Stimulated activated CD4-positive, alpha-beta T cell treated with anti-CD3 and anti-CD28 coated beads, Interleukin-1b, Interleukin-23, amount 100 ng/mL, for 48 hours (primary cell): ENCODE measurements around the gene KAZN.
A peak's percentile ranks its signal among the peaks of the same experiment; 100 is the strongest.
"Not testable (repeated sequence)": the region's sequence is repeated elsewhere in the genome, so short reads cannot be mapped to it uniquely, and the experiment has no call there.

Experiments
- DNase-seq: peaks from one replicate; pipeline ENCODE4 v3.0.0-alpha.2; 2020

KAZN gene

DNA sequence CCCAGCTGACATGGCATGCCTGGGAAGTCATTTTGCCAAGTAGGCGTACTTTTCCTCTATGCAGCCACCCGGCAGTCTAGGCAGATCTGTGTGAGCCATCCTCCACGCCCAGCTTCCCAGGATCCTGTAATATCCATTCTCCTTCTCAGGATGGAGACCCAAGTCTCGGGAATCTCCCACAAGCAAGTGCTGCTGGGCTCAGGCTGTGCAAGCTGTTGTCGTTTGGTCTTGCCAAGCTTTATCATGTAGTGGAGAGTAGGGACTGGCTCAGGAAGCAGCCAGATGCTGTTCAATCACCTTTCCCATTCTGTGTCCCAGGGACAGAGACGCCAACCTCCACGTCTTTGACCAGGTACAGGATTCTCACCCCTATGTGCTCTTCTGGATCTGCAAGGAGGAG is 363.9 kb downstream of the KAZN start:
- no peak for DNase-seq

- not testable (repeated sequence) for DNase-seq
These were observed 365.6 kb downstream of the KAZN start for GRCh38 chr1:14963791-14964710.

DNA sequence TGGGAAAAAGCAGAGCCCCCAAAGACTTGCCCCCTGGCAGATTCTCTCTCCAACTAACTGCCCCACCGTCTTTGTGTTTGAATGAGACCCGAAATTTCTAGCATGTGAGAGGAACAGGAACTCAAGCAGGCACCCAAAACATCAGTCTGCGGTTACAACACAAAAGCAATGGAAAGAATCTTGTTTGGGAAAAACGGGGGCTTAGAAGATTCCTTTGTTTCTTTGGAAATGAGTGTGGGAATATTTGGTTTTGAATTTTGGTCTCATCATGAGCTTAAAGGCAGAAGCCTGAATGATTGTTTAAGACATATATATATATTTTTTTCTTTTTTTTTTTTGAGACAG is 366.2 kb downstream of the KAZN start:
- DNase-seq: no peak

DNA sequence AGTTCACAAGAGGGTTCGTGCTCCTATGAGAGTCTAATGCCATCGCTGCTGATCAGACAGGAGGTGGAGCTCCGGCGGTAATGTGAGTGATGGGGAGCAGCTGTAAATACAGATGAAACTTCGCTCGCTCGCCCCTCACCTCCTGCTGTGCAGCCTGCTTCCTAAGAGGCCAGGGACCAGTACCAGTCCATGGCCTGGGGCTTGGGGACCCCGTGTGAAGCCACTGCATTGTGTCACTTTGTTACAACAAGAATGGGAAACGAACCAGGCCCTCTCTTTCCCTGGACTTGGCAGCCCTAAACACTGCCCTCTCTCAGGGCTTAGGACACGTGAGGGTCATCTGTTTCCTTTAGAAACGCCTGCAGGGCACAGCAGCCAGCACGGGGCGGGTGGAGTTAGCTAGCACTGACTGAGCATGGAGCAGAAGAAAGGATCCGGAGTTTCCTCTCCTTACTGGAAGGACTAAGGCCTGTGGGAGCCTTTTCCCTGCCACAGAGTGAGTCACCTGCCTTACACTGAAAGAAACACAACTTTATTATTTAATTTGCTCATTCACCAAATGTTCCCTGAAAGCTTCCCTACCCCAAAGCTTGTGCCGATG is 369.9 kb downstream of the KAZN start:
- no peak for DNase-seq

DNA sequence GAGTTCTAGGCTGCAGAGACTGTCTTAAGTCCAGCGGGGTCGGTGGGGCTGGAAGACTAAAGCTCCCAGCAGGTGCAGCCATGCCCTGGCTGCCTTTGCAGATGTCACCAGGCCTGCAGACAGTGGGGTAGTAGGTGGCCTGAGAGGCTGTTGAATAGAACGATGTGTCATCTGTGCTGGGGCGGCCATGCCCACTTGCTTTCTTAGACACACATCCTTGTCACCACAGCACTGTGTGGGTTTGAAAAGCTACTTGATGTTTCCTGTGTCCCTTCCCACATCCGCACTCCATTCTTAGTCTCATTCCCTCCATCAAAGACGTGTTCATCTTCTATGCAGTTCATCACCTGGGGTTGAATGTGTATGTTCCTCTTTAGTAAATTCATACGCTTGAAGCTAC is 370.5 kb downstream of the KAZN start:
- peak; percentile 53 for DNase-seq

DNA sequence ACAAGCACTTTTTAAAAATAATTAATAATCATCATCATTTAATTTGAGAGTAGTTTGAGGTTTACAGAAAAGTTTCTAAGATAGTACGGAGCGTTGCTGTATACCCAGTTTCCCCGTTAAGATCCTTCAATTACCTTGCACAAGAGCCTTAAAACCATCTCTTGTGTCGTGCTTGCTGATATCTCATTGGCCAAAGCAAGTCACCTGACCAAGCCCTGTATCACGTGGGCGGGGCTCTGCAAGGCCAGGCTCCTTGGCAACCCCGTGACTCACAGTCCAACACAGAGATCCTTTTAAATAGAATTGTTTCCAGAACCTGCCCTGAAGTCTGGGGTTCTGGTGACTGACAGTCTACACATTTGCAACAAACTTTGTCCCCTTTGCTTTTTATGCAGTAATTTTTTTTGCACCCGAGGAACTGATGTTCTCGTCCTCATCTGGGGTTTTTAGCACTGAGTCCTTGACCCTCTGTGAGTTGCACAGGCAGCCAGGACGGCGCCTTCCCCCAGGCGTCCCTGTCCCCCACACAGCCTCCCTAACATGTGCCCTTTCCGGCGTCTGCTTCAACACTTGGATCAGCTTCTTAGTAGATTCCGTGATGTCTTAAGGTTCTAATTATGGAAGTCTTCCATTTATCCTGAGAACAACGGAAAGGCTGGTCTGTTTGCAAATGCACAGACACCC is 371.8 kb downstream of the KAZN start:
- DNase-seq: peak; percentile 67

GRCh38 chr1:14970799-14971141 is 372.3 kb downstream of the KAZN start:
- no peak for DNase-seq

- no peak for DNase-seq
These were observed 372.7 kb downstream of the KAZN start for GRCh38 chr1:14971221-14971620.

DNA sequence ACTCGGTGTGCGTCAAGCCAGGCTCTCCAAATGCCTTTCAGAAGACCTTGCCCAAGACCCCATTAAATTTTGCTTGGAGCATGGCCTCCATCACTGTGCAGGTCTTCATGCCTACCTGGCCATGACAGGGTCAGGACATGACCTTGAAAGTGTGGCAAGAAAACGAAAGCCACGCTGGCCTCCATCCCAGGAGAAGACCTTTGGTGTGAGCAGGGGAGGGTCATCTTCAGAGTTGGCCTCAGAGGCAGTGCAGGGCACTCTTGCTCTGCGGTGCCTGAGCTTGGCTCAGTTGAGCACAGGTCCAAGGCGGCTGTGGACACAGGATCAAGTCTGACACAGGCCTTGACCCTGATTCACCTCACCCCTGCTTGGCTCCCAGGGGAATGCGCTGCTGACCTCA is 373.6 kb downstream of the KAZN start:
- no peak for DNase-seq

GRCh38 chr1:14973773-14974172 is 375.3 kb downstream of the KAZN start:
- no peak for DNase-seq

DNA sequence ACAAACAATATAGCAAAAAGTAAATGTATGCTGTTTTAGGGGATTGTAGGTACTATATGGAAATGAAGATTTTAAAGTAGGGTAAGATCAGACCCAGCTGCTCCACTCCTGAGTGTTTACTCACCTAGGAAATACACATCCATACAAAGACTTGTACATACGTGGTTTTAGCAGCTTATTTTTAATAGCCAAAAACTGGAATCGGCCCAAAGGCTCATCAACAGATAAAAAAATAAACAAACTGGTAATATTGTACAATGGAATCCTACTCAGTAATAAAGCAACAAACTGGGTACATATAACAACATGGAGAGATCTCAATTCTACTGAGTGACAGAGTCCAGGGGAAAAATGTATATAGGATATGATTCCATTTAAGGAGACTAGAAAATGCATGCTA is 375.9 kb downstream of the KAZN start:
- no peak for DNase-seq

GRCh38 chr1:14975119-14975518 is 376.6 kb downstream of the KAZN start:
- DNase-seq: no peak

- no peak for DNase-seq
These were observed 377.8 kb downstream of the KAZN start for GRCh38 chr1:14976256-14976655.

DNA sequence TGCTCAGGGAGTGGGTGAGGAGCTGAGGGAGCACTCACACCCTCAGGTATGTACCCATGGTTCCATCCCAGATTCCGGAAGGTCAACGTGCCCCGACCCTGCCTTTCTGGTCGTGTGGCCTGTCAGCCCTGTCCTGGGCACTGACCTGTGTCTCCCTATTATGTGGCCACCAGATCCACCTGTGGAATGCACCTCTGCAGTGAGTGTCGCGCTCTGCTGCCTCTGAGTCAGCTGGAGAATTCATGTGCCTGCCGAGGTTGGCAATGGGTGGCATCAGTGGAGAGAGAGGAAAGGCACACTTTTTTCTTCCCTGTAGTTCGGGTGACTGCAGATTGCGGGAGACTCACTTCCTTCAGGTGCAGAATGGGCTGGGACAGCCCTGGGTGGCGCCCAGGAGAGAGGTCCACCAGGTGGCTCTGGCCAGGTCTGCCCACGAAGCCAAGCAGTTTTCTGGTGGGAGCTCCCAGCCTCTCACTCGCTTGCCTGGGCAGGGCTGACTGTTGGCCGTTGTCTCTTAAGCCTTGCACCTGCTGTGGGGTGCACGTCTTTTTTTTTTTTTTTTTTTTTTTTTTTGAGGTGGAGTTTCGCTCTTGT is 378.9 kb downstream of the KAZN start:
- DNase-seq: no peak

- DNase-seq: no peak
These were observed 382.2 kb downstream of the KAZN start for GRCh38 chr1:14980621-14981218.

DNA sequence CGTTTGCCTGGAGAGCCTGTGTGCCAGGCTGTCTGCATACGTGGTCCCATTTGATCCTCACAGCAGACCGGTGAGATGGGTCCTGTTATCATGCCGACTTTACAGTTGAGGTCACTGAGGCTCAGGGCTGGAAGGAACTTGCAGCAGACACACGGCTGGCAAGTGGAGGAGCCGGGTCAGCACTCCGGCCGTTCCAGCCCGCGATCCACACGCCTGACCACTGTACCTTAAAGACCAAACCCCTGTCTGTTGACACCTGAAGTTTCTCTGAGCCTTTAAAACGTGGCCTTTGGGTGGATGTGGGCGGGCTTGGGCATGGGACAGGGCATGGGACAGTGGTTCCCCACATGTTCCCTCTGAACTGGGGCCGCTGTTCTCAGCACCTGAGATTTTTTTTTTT is 383.5 kb downstream of the KAZN start:
- no peak for DNase-seq

- no peak for DNase-seq
These were observed 384.8 kb downstream of the KAZN start for GRCh38 chr1:14983277-14983676.

DNA sequence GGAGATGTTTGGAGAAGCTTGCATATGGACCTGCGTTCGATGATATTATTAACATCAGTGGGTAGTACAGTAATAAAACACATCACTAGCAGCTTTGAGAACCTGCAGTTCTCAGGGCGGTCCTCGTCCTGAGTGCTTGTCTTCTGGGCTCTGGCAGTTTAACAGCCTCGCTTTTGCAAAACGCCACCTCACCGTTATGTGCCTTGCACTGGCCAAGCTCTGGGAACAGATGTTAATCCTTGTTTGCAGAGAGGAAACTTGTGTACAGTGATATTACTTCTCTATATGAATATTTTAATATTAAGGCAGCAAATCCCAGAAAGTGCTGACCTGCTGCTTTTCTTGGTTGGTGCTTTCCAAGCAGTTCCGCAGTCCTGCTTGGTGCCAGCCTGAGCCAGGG is 387.7 kb downstream of the KAZN start:
- DNase-seq: no peak

DNA sequence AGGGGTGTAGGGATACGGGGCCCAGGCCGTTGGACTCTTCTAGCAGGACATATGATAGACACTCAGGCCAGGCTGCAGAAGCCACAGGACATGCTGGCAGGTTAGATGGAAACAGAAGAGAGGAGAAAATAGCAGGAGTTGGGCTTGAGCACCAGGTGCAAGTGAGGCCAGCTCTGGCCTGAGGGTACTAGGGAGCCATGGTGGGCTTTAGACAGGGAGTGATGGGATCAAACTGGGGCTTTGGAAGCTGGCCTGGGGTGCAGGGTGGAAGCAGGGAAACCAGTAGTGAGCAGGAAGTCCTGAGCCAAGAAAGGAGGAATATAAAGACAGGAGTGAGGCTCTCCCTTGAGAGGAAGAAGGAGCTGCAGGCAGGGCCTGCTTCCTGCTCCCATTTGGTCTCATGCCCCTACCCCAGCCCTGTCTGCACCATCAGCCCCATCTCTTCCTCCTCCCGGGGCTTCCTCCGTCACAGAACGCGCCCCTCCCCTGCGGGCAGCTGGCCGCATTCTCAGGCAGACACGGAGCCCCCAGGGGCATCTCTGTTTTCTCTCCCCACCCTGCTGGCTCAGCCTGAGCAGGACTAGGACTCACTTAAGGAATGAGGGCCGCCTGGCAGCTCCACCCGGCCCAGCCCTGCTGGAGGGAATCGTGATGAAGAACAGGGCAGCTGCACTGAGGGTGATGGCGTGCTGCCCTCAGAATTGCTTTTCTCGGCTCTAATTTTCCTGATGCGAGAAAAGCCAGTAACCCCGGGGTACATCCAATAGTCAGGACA is 389.5 kb downstream of the KAZN start:
- no peak for DNase-seq

DNA sequence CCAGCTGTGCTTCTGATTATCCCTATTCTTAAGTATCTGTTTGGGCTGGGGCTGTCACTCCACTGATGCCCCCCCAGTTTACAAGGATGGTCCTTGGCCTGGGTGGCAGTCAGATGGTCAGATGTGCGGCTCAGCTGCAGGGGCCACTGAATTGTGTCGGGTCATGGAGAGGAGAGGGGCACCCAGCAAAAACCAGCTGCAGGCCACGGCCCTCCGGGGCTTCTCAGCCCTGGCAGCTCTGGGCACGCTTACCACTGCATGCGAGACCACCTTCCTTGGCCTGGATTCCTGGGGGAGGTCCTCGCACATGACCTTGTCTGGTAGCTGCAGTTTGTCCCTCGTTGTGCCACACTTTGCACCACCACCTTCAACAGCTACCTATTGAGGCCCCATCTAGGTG is 390.2 kb downstream of the KAZN start:
- no peak for DNase-seq

GRCh38 chr1:14989931-14990728 is 391.6 kb downstream of the KAZN start:
- no peak for DNase-seq

DNA sequence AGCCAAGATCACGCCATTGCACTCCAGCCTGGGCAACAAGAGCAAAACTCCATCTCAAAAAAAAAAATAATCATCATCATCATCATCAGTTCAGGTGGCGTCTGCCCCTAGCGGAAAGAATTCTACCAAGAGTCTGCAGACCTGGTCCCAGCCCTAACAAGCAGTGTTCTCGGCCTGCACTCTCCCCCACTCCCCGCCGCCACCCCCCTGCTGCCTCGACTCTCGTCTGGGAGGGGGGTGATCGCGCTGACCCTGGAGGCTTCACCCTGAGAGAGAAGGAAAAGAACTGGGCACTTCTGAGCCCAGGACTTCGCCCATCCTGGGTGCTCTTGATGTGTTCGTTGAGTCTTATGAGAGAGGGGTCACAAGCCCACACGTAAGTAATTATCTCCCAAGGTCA is 394.9 kb downstream of the KAZN start:
- no peak for DNase-seq
